MCF 10A (cell line): ENCODE results near the gene NRG3. TPM values are rescaled to one million over a fixed set of nuclear protein-coding genes. Genes with fewer than 3 reads are reported as not detected.

ENCODE experiments used
- BruUV-seq: library from RNA; stranded (reverse); fragments of 400-500 nt; replicated peaks from 2 replicates; lab custom pipeline; 2021; lab: Mats Ljungman, UMichigan
- CTCF ChIA-PET: fragments of 300-600 bp; sonication (Branson Sonifier 250); formaldehyde crosslinking; extraction: SDS; loops from one replicate; lab custom pipeline; 2021; ENCODE audit warnings: antibody characterized with exemption, inconsistent platforms; lab: Yijun Ruan, JAX
- POLR2A ChIA-PET: fragments of 300-600, 350-650 bp; sonication (Branson Sonifier 250); formaldehyde crosslinking; extraction: SDS; loops from one replicate; lab custom pipeline; 2020; ENCODE audit warnings: antibody characterized with exemption, inconsistent platforms; lab: Yijun Ruan, JAX
- DNase-seq: peaks from one replicate; pipeline ENCODE4 v3.0.0-alpha.2; 2018; ENCODE audit not compliant: unreplicated experiment
- H3K27ac Mint-ChIP-seq: one replicate; pipeline ENCODE4 v1.8.0; 2022; ENCODE audit warnings: mild to moderate bottlenecking, low read depth, mixed read lengths; ENCODE audit not compliant: unreplicated experiment
- H3K27me3 Mint-ChIP-seq: one replicate; pipeline ENCODE4 v1.8.0; 2022; ENCODE audit warnings: mixed read lengths; ENCODE audit not compliant: insufficient read depth, unreplicated experiment
- H3K36me3 Mint-ChIP-seq: one replicate; pipeline ENCODE4 v1.8.0; 2022; ENCODE audit warnings: mild to moderate bottlenecking, moderate library complexity, mixed read lengths; ENCODE audit not compliant: insufficient read depth, unreplicated experiment
- H3K4me1 Mint-ChIP-seq: one replicate; pipeline ENCODE4 v1.8.0; 2022; ENCODE audit warnings: mixed read lengths; ENCODE audit not compliant: insufficient read depth, unreplicated experiment
- H3K4me3 Mint-ChIP-seq: one replicate; pipeline ENCODE4 v1.8.0; 2022; ENCODE audit warnings: mild to moderate bottlenecking, moderate library complexity, mixed read lengths; ENCODE audit not compliant: unreplicated experiment
- H3K9me3 Mint-ChIP-seq: one replicate; pipeline ENCODE4 v1.8.0; 2022; ENCODE audit warnings: mixed read lengths; ENCODE audit not compliant: unreplicated experiment
- intact Hi-C: fragments of 100-400 bp; cut with micrococcal nuclease; formaldehyde crosslinking; loops from 2 replicates; pipeline ENCODE4 v1.14.1; 2022
- total RNA-seq: library from RNA; stranded (reverse); gene quantifications from 2 replicates; pipeline ENCODE4 v1.2.3, GENCODE V29; 2022
- TF ChIP-seq, protein P1 (sequence below): fragments of 200-600 bp; IDR thresholded peaks from one replicate; pipeline ENCODE4 v1.8.0; 2022; ENCODE audit warnings: antibody characterized with exemption, mild to moderate bottlenecking; ENCODE audit not compliant: unreplicated experiment

Gene NRG3
- total RNA-seq, 1 experiment from 2014 or later, result not detected

GRCh38 chr10:82625512-82626189 lies 750.7 kb downstream of the NRG3 start:
- Mint-ChIP-seq H3K4me1 (no peaks in the 10 kb centered on the region), H3K9me3 (no peaks in the 10 kb centered on the region)
- no peak for DNase-seq

GRCh38 chr10:82628373-82628772 lies 753.4 kb downstream of the NRG3 start:
- H3K4me3 Mint-ChIP-seq, result no peak overlapping the region
- CTCF ChIA-PET, result no interaction called here
- H3K27ac Mint-ChIP-seq, result no peak overlapping the region
- H3K27me3 Mint-ChIP-seq, result no peaks in the 10 kb centered on the region
- POLR2A ChIA-PET, result interaction anchor here (0.5 kb wide), 1 partner anchor 58 kb away, joined by 3 read pairs; no protein-coding TSS in a partner anchor
- TF ChIP-seq, protein P1, sequence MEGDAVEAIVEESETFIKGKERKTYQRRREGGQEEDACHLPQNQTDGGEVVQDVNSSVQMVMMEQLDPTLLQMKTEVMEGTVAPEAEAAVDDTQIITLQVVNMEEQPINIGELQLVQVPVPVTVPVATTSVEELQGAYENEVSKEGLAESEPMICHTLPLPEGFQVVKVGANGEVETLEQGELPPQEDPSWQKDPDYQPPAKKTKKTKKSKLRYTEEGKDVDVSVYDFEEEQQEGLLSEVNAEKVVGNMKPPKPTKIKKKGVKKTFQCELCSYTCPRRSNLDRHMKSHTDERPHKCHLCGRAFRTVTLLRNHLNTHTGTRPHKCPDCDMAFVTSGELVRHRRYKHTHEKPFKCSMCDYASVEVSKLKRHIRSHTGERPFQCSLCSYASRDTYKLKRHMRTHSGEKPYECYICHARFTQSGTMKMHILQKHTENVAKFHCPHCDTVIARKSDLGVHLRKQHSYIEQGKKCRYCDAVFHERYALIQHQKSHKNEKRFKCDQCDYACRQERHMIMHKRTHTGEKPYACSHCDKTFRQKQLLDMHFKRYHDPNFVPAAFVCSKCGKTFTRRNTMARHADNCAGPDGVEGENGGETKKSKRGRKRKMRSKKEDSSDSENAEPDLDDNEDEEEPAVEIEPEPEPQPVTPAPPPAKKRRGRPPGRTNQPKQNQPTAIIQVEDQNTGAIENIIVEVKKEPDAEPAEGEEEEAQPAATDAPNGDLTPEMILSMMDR, result no peak
- no peaks in the 10 kb centered on the region for H3K4me1 Mint-ChIP-seq
- H3K9me3 Mint-ChIP-seq, result no peaks in the 10 kb centered on the region
- no TSS peak for BruUV-seq
- no peaks in the 10 kb centered on the region for H3K36me3 Mint-ChIP-seq
- no peak for DNase-seq
- intact Hi-C loops, result no loop called here

More at GRCh38 chr10:82625512-82626189, 750.7 kb downstream of the NRG3 start:
- intact Hi-C loops, result no loop called here
- no peaks in the 10 kb centered on the region for H3K27me3 Mint-ChIP-seq
- BruUV-seq, result no TSS peak
- ChIA-PET CTCF (interaction anchor here (0.6 kb wide), 1 partner anchor 17 kb away, joined by 8 read pairs; no protein-coding TSS in a partner anchor), POLR2A (no interaction called here)
- no peak overlapping the region for H3K27ac Mint-ChIP-seq
- no peak overlapping the region for H3K4me3 Mint-ChIP-seq
- TF ChIP-seq, protein P1, result no peak
- no peaks in the 10 kb centered on the region for H3K36me3 Mint-ChIP-seq

DNA sequence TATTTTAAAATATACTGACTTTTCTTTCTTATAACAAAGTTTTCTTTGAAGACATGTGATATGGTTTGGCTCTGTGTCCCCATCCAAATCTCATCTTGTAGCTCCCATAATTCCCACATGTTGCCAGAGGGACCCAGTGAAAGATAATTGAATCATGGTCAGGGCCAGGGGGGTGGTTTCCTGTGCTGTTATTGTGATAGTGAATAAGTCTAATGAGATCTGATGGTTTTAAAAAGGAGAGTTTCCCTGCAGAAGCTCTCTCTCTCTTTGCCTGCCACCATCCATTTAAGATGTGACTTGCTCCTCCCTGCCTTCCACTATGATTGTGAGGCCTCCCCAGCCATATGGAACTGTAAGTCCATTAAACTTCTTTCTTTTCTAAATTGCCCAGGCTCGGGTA lies 768.1 kb downstream of the NRG3 start:
- DNase-seq, result no peak
- POLR2A ChIA-PET, result interaction anchor here (1.1 kb wide), 1 partner anchor 12 kb away, joined by 3 read pairs; no protein-coding TSS in a partner anchor
- intact Hi-C loops, result no loop called here
- Mint-ChIP-seq H3K36me3 (no peaks in the 10 kb centered on the region), H3K9me3 (no peaks in the 10 kb centered on the region), H3K4me3 (no peak overlapping the region), H3K4me1 (peaks cover 14% of the 10 kb centered on the region), H3K27ac (peak overlapping the region; percentile 68), H3K27me3 (no peaks in the 10 kb centered on the region)
- BruUV-seq, result no TSS peak
- TF ChIP-seq, protein P1, result no peak
- CTCF ChIA-PET, result interaction anchor here (0.6 to 1.3 kb wide), 3 partner anchors 17 to 133 kb away, joined by 3 to 8 read pairs (median 4); no protein-coding TSS in a partner anchor

DNA sequence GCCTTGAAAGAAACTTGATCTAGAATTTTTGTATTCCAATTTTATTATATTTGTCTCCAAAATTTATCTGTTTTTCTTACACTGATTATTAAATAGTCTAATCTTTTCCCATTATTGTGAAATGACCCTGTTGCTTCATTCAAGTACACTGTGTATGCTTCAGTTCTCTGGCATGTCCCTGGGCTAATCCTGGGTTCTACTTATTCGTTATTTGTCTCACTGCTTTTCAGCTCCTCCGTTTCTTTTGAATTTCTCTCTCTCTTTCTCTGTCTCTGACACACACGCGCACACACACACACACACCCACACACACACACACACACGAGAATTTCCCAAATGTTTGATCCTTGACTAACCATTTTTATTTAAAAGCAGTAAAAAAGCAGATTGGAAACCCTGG lies 768.6 kb downstream of the NRG3 start:
- BruUV-seq, result no TSS peak
- H3K27me3 Mint-ChIP-seq, result no peaks in the 10 kb centered on the region
- H3K27ac Mint-ChIP-seq, result peak overlapping the region; percentile 68
- no peaks in the 10 kb centered on the region for H3K36me3 Mint-ChIP-seq
- TF ChIP-seq, protein P1, result no peak
- no peaks in the 10 kb centered on the region for H3K9me3 Mint-ChIP-seq
- CTCF ChIA-PET, result interaction anchor here (0.6 kb wide), 1 partner anchor 1348 kb away, joined by 4 read pairs; no protein-coding TSS in a partner anchor
- DNase-seq, result peak; percentile 27
- POLR2A ChIA-PET, result interaction anchor here (1.1 kb wide), 1 partner anchor 13 kb away, joined by 3 read pairs; no protein-coding TSS in a partner anchor
- intact Hi-C loops, result no loop called here
- H3K4me3 Mint-ChIP-seq, result peak overlapping the region; percentile 31
- peaks cover 14% of the 10 kb centered on the region for H3K4me1 Mint-ChIP-seq
